Testis (tissue), 3 donors: ENCODE data around the gene IBSP. TPM values are rescaled to one million over a fixed set of nuclear protein-coding genes. Genes with fewer than 3 reads are reported as not detected.

Experiments
- DNase-seq: peaks from one replicate; pipeline ENCODE4 v3.0.0-alpha.2; 2019
- H3K27ac ChIP-seq, 2 donors: fragments of 200-600 bp; sonication (generic); one replicate each; pipeline ENCODE4 v1.5.1; 2019
- H3K27me3 ChIP-seq: fragments of 200-600 bp; sonication (generic); one replicate; pipeline ENCODE4 v1.5.1; 2019
- H3K36me3 ChIP-seq: fragments of 200-600 bp; sonication (generic); one replicate; pipeline ENCODE4 v1.5.1; 2017; ENCODE audit warnings: low read depth; ENCODE audit errors: missing control alignments
- H3K4me1 ChIP-seq: fragments of 200-600 bp; sonication (generic); one replicate; pipeline ENCODE4 v1.5.1; 2019
- H3K4me3 ChIP-seq, 2 donors: fragments of 200-600 bp; sonication (generic); one replicate each; pipeline ENCODE4 v1.5.1; 2017 to 2019
- H3K9me3 ChIP-seq: fragments of 200-600 bp; sonication (generic); one replicate; pipeline ENCODE4 v1.5.1; 2017
- CTCF ChIP-seq, 3 experiments: fragments of 450-650 bp in 2 of 3; fragments of 200-600 bp in 1 of 3; sonication (generic) in 1 of 3; IDR thresholded peaks; one replicate each; pipeline ENCODE4 v1.5.1; 2016 to 2019; ENCODE audit warnings: antibody characterized with exemption in 3 of 3, mild to moderate bottlenecking in 2 of 3, moderate library complexity in 1 of 3
- POLR2A ChIP-seq: fragments of 450-650 bp; IDR thresholded peaks from one replicate; pipeline ENCODE4 v1.6.1; 2017; ENCODE audit warnings: antibody characterized with exemption, mild to moderate bottlenecking, moderate library complexity
- WGBS, 2 donors: methylation state at CpG; one replicate each; pipeline ENCODE4 v1.1.5; 2018; 5-methylcytosine and 5-hydroxymethylcytosine counted together
- intact Hi-C: fragments of 100-400 bp; cut with DNase I; formaldehyde crosslinking; loops from one replicate; pipeline ENCODE4 v1.15.1; 2023; ENCODE audit warnings: low total_unique reads
- polyA plus RNA-seq: library from polyadenylated mRNA; stranded (reverse); fragments of 350-450 nt; fragmentation: Illumina TruSeq; extraction: RNeasy Lipid Tissue Mini Kit (QIAGEN cat#74804); gene quantifications from one replicate; pipeline ENCODE4 v1.2.3, GENCODE V29; 2014; ENCODE audit warnings: low read depth, low replicate concordance; ENCODE audit not compliant: insufficient read depth
- total RNA-seq, 2 donors: library from RNA; depleted of rRNA; stranded (reverse); fragments of >200 nt; gene quantifications; one replicate each; pipeline ENCODE4 v1.2.3, GENCODE V29; 2016

IBSP gene
- total and polyA plus RNA-seq, 3 donors from 2014 or later: not detected

- no peaks in the 10 kb centered on the region for H3K9me3 ChIP-seq
- DNase-seq: no peak
- H3K27ac ChIP-seq: no peak overlapping the region
- no peak overlapping the region for H3K4me3 ChIP-seq
- no peaks in the 10 kb centered on the region for H3K27me3 ChIP-seq
- no peaks in the 10 kb centered on the region for H3K4me1 ChIP-seq
- WGBS, 2 donors: 91 to 93% methylated on average over 2 of the region's 2 CpGs
- TF ChIP-seq CTCF (IDR thresholded peaks at IDR 0.05): no peak
- no peak for TF ChIP-seq POLR2A
- intact Hi-C loops: loop anchor here (5.0 kb wide), 1 partner anchor 288 kb away; no protein-coding TSS in a partner anchor
- no peaks in the 10 kb centered on the region for H3K36me3 ChIP-seq
Measured at GRCh38 chr4:87835197-87835596, 35.8 kb downstream of the IBSP start.

- TF ChIP-seq POLR2A (no peak), CTCF (IDR thresholded peaks at IDR 0.05) (no peak)
- no peaks in the 10 kb centered on the region for H3K4me1 ChIP-seq
- H3K36me3 ChIP-seq: no peaks in the 10 kb centered on the region
- no peak overlapping the region for H3K27ac ChIP-seq
- H3K27me3 ChIP-seq: no peaks in the 10 kb centered on the region
- DNase-seq: no peak
- H3K4me3 ChIP-seq: no peak overlapping the region
- WGBS, 2 donors: 83 to 100% methylated on average over 1 to 2 of the region's 2 CpGs
- intact Hi-C loops: loop anchor here (5.0 kb wide), 1 partner anchor 288 kb away; no protein-coding TSS in a partner anchor
- no peaks in the 10 kb centered on the region for H3K9me3 ChIP-seq
Measured at GRCh38 chr4:87835743-87836142, 36.4 kb downstream of the IBSP start.

- Histone ChIP-seq H3K27ac (no peak overlapping the region), H3K4me1 (no peaks in the 10 kb centered on the region), H3K4me3 (no peak overlapping the region), H3K27me3 (no peaks in the 10 kb centered on the region), H3K36me3 (no peaks in the 10 kb centered on the region), H3K9me3 (no peaks in the 10 kb centered on the region)
- intact Hi-C loops: loop anchor here (5.0 kb wide), 1 partner anchor 291 kb away; no protein-coding TSS in a partner anchor
- WGBS, 2 donors: 70 to 71% methylated on average over 6 of the region's 6 CpGs
- TF ChIP-seq CTCF (IDR thresholded peaks at IDR 0.05): peak; percentile 4 to 38 (median 10)
- no peak for TF ChIP-seq POLR2A
- peak; percentile 35 for DNase-seq
Measured at GRCh38 chr4:87838205-87838604, 38.9 kb downstream of the IBSP start.

GRCh38 chr4:87838890-87839591 lies 39.7 kb downstream of the IBSP start:
- H3K4me1 ChIP-seq: no peaks in the 10 kb centered on the region
- whole genome bisulfite sequencing, 2 donors: 31 to 40% methylated on average over 7 of the region's 7 CpGs
- H3K27ac ChIP-seq: no peak overlapping the region
- no peak for TF ChIP-seq POLR2A
- peak; percentile 57 to 88 (median 79) for TF ChIP-seq CTCF (IDR thresholded peaks at IDR 0.05)
- peak; percentile 57 for DNase-seq
- H3K27me3 ChIP-seq: no peaks in the 10 kb centered on the region
- no peak overlapping the region for H3K4me3 ChIP-seq
- intact Hi-C loops: loop anchor here (5.0 kb wide), 1 partner anchor 292 kb away; no protein-coding TSS in a partner anchor
- no peaks in the 10 kb centered on the region for H3K36me3 ChIP-seq
- H3K9me3 ChIP-seq: no peaks in the 10 kb centered on the region

GRCh38 chr4:87839592-87839946 lies 40.2 kb downstream of the IBSP start:
- intact Hi-C loops: loop anchor here (5.0 kb wide), 1 partner anchor 292 kb away; no protein-coding TSS in a partner anchor
- H3K27ac ChIP-seq: no peak overlapping the region
- H3K27me3 ChIP-seq: no peaks in the 10 kb centered on the region
- H3K9me3 ChIP-seq: no peaks in the 10 kb centered on the region
- H3K4me3 ChIP-seq: no peak overlapping the region
- no peak for DNase-seq
- no peaks in the 10 kb centered on the region for H3K4me1 ChIP-seq
- WGBS, 2 donors: 14 to 23% methylated on average over 1 of the region's 1 CpG
- H3K36me3 ChIP-seq: no peaks in the 10 kb centered on the region
- no peak for TF ChIP-seq POLR2A
- no peak for TF ChIP-seq CTCF (IDR thresholded peaks at IDR 0.05)
